22Rv1 (cell line): ENCODE results near the gene CARNS1.
A peak's percentile ranks its signal among the peaks of the same experiment; 100 is the strongest.

Experiments
- H3K27ac ChIP-seq: fragments of 450-650 bp; 2 replicates; pipeline ENCODE4 v1.5.1; 2017
- ZFX ChIP-seq: fragments of 450-650 bp; IDR thresholded peaks from 2 replicates; pipeline ENCODE4 v1.6.1; 2017; ENCODE audit warnings: antibody characterized with exemption, borderline replicate concordance
- TF ChIP-seq, protein P1 (sequence below): fragments of 450-650 bp; IDR thresholded peaks from 2 replicates; pipeline ENCODE4 v1.5.1; 2017; ENCODE audit warnings: mild to moderate bottlenecking

CARNS1 gene

DNA sequence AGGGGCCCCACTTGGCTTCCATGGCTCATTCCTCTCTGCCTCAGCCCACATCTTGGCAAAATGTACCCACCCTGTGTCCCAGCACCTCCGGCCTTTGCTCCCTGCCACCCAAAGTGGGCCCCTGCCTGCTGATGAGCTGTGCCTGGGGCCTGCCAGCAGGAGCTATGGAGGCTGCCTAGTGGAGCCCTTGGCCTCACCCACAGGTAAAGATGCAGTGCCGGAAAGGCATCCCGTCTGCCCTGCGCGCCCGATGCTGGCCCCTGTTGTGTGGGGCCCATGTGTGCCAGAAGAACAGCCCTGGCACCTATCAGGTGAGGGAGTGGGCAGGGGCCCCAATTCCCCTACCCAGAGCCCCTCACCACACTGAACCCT, 10.3 kb upstream of the CARNS1 start:
- TF ChIP-seq, protein P1, sequence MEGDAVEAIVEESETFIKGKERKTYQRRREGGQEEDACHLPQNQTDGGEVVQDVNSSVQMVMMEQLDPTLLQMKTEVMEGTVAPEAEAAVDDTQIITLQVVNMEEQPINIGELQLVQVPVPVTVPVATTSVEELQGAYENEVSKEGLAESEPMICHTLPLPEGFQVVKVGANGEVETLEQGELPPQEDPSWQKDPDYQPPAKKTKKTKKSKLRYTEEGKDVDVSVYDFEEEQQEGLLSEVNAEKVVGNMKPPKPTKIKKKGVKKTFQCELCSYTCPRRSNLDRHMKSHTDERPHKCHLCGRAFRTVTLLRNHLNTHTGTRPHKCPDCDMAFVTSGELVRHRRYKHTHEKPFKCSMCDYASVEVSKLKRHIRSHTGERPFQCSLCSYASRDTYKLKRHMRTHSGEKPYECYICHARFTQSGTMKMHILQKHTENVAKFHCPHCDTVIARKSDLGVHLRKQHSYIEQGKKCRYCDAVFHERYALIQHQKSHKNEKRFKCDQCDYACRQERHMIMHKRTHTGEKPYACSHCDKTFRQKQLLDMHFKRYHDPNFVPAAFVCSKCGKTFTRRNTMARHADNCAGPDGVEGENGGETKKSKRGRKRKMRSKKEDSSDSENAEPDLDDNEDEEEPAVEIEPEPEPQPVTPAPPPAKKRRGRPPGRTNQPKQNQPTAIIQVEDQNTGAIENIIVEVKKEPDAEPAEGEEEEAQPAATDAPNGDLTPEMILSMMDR, result no peak
- H3K27ac ChIP-seq, result no peak overlapping the region

DNA sequence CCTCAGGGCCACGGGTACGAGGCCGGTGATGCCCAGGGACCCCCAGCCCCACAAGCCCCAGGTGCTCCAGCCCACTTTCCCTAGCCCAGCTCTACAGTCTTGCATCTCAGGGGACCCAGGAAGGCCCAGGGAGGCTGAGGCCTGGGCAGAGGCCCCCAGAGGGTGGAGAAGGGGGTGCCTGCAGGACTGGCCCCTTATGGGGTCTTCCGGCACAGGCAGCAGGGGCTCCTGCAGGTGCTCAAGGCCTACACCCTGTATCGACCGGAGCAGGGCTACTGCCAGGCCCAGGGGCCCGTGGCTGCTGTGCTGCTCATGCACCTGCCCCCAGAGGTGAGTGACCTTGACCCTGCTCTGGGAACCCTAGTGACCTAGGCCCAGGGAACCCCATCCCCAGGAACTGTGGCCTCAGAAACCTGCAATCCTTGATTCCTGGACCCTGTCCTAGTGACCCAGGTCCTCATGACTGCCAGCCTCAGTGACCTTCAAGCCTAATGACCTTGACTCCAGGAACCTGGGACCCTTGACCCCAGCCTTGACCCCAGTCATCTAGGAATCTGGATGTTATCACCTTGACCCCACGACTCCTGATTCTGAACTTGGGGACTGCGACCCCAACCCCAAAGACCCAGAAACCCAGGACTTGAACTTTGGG, 9.7 kb upstream of the CARNS1 start:
- H3K27ac ChIP-seq, result no peak overlapping the region
- no peak for TF ChIP-seq ZFX
- TF ChIP-seq, protein P1, result no peak

DNA sequence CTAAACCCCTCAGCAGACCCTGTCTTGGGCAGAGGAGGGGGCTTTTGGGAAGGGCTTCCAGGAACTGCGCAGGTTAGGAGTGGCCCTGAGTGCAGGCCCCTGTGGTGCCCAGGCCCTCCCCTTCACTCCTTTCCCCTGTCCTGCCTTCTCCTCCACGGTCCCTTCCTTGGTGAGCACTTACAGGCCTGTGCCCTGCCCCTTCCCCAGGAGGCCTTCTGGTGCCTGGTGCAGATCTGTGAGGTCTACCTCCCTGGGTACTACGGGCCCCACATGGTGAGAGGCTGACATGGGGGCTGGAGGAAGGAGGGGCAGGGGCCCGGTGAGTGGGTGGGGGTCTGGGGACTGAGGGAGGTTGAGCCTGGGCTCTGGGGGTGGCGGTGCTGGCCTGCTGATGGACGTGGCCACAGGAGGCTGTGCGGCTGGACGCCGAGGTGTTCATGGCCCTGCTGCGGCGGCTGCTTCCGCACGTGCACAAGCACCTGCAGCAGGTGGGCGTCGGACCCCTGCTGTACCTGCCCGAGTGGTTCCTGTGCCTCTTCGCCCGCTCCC, 9.0 kb upstream of the CARNS1 start:
- H3K27ac ChIP-seq, result no peak overlapping the region
- TF ChIP-seq ZFX, result no peak
- TF ChIP-seq, protein P1, result no peak

DNA sequence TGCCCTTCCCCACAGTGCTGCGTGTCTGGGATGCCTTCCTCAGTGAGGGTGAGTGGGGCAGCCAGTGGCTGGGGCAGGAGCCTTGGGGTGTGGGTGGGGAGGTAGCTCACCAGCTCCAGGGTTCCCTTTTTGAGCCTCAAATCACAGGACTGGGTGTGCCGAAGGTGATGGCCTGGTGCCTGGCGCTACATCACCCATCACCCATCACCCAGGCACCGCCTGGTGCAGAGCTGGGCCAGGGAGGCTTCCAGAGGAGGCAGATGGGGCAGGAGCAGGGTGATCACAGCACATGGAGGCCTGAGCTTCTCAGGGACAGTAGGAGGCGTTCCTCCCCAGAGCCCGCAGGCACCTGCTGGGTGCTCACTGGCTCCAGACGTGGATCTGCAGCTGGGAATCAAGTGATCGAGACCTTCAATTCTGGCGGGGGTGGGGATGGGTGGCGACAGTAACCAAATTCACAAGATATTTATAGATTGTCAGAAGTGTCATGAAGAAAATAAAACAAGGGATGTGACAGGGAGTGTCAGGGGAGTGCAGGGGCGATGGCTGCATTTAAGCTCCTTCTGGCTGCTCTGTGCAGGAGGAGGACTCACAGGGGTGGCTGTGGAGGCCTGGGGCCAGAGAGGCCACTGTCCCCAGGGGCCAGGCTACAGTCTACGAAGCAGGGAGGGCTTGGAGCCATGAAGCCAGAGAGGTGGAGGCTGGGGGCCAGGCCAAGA, 8.3 kb upstream of the CARNS1 start:
- TF ChIP-seq, protein P1, result 0 out of 2 replicates have a peak, but pooled peaks have one; percentile 5
- TF ChIP-seq ZFX, result no peak
- no peak overlapping the region for H3K27ac ChIP-seq

DNA sequence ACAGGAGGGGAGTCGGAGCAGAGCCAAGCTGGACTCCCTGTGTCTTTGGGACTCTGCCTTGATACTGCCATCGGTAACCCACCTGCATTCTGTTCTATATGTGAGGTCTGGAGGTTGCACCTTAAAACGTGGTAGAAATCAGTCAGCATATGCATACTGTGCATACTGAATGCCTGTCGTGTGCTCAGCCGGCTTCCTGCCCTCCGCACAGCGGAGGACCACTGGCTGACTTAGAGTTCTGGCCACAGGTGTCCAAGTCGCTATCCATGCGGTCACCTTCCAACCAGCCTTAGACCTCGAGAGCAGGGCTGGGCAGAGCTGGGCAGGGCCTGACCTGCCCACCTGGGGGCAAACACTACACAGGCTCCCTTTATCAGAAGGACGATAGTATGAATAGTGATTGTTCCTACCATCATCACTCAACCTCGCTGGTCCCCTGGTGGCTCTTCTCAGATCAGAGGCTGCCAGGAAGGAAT, 7.8 kb upstream of the CARNS1 start:
- H3K27ac ChIP-seq, result no peak overlapping the region
- TF ChIP-seq, protein P1, result no peak

DNA sequence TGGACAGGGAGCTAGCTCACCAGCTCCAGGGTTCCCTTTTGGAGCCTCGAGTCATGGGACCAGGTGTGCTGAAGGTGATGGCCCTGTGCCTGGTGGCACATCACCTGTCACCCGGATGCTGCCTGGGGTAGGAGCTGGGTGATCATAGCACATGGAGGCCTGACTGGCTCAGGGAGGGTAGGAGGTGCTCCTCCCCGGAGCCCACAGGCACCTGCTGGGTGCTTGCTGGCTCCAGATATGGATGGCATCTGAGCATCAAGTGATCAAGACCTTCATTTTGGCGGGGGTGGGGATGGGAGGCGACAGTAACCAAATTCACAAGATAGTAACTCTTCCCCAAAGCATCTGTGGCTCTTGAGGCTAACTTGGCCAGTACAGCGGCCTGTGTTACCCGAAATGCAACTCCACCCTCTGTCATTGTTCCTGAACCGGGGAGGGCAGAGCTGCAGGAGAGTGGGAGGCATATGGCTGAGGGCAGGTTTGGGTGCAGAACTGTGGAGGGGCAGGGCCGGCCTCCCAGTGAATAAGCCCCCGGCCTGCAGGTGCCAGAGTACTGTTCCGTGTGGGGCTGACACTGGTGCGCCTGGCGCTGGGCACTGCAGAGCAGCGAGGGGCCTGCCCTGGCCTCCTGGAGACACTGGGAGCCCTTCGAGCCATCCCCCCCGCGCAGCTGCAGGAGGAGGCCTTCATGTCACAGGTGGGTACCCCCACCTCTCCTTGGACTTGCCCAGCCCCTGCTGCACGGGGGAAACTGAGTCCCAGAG, 6.9 kb upstream of the CARNS1 start:
- no peak overlapping the region for H3K27ac ChIP-seq
- TF ChIP-seq ZFX, result no peak
- TF ChIP-seq, protein P1, result no peak
